Activated CD4-positive, alpha-beta T cell treated with anti-CD3 and anti-CD28 coated beads, Interleukin-2, amount 50 U/mL, for 1 hour (primary cell): ENCODE measurements around the gene TMEM163.

Source experiments
- DNase-seq: peaks from one replicate; pipeline ENCODE4 v3.0.0-alpha.2; 2020

Gene TMEM163

GRCh38 chr2:134722728-134723127 lies 3.9 kb upstream of the TMEM163 start:
- no peak for DNase-seq

- DNase-seq: no peak
Measured at GRCh38 chr2:134721596-134721995, 2.8 kb upstream of the TMEM163 start.

GRCh38 chr2:134718023-134718816 lies 580 bp downstream of the TMEM163 start:
- DNase-seq: no peak

GRCh38 chr2:134717286-134718022 lies 1.3 kb downstream of the TMEM163 start:
- no peak for DNase-seq

- no peak for DNase-seq
Measured at GRCh38 chr2:134716721-134717243, 2.0 kb downstream of the TMEM163 start.

- DNase-seq: no peak
Measured at GRCh38 chr2:134715932-134716643, 2.7 kb downstream of the TMEM163 start.

GRCh38 chr2:134714228-134714627 lies 4.6 kb downstream of the TMEM163 start:
- DNase-seq: no peak

GRCh38 chr2:134713606-134714005 lies 5.2 kb downstream of the TMEM163 start:
- no peak for DNase-seq

GRCh38 chr2:134713176-134713575 lies 5.6 kb downstream of the TMEM163 start:
- DNase-seq: no peak

- no peak for DNase-seq
Measured at GRCh38 chr2:134712736-134713135, 6.1 kb downstream of the TMEM163 start.

GRCh38 chr2:134712299-134712698 lies 6.5 kb downstream of the TMEM163 start:
- no peak for DNase-seq

- DNase-seq: no peak
Measured at GRCh38 chr2:134711692-134712091, 7.1 kb downstream of the TMEM163 start.

- no peak for DNase-seq
Measured at GRCh38 chr2:134707330-134707676, 11.5 kb downstream of the TMEM163 start.

- no peak for DNase-seq
Measured at GRCh38 chr2:134706587-134707329, 12.0 kb downstream of the TMEM163 start.

GRCh38 chr2:134705861-134706586 lies 12.8 kb downstream of the TMEM163 start:
- no peak for DNase-seq

GRCh38 chr2:134704173-134704572 lies 14.6 kb downstream of the TMEM163 start:
- no peak for DNase-seq

- DNase-seq: no peak
Measured at GRCh38 chr2:134703426-134703825, 15.4 kb downstream of the TMEM163 start.

GRCh38 chr2:134700730-134701129 lies 18.1 kb downstream of the TMEM163 start:
- no peak for DNase-seq

- no peak for DNase-seq
Measured at GRCh38 chr2:134694411-134694810, 24.4 kb downstream of the TMEM163 start.

- no peak for DNase-seq
Measured at GRCh38 chr2:134693359-134694330, 25.2 kb downstream of the TMEM163 start.

- DNase-seq: no peak
Measured at GRCh38 chr2:134692499-134692898, 26.3 kb downstream of the TMEM163 start.
